Hair follicular keratinocyte (primary cell): ENCODE data around the gene ANKRD60. TPM values are rescaled to one million over a fixed set of nuclear protein-coding genes. Genes with fewer than 3 reads are reported as not detected.

Source experiments
- total RNA-seq: library from RNA; depleted of rRNA; stranded (reverse); fragments of >200 nt; gene quantifications from 2 replicates; pipeline ENCODE4 v1.2.3, GENCODE V29; 2015

Gene ANKRD60
- not detected in 2 replicates for total RNA-seq

GRCh38 chr20:58228484-58229197 is at the start of gene ANKRD60:
TSS of gene ANKRD60 (minus strand) at chr20:58228653. CDS start at chr20:58228653, 0 bp downstream.

Other genes with a start within 250 kb of the ANKRD60 start
- gene RAB22A, start 81.1 kb upstream of the ANKRD60 start, total RNA-seq: 12.6 and 17.6 TPM in 2 replicates
- 9.9 and 15.7 TPM in 2 replicates for gene VAPB, start 160.6 kb upstream of the ANKRD60 start, total RNA-seq